Parathyroid adenoma (tissue), 2 donors: ENCODE results near the gene TNFRSF8.

Source experiments
- H2AFZ ChIP-seq: fragments of 300-600 bp; sonication (generic); one replicate; pipeline ENCODE4 v1.7.0; 2017; ENCODE audit warnings: antibody characterized with exemption, mild to moderate bottlenecking
- H3K27ac ChIP-seq: fragments of 300-600 bp; sonication (generic); one replicate; pipeline ENCODE4 v1.7.0; 2017
- H3K27me3 ChIP-seq: fragments of 300-600 bp; sonication (generic); one replicate; pipeline ENCODE4 v1.7.0; 2017; ENCODE audit warnings: low read length; ENCODE audit not compliant: control insufficient read depth, insufficient read depth
- H3K36me3 ChIP-seq: fragments of 300-600 bp; sonication (generic); one replicate; pipeline ENCODE4 v1.7.0; 2017; ENCODE audit warnings: low read length; ENCODE audit not compliant: control insufficient read depth, insufficient read depth
- H3K4me1 ChIP-seq: fragments of 300-600 bp; sonication (generic); one replicate; pipeline ENCODE4 v1.7.0; 2017; ENCODE audit warnings: control low read depth
- H3K4me2 ChIP-seq: fragments of 300-600 bp; sonication (generic); one replicate; pipeline ENCODE4 v1.7.0; 2017; ENCODE audit warnings: low read length
- H3K4me3 ChIP-seq: fragments of 300-600 bp; sonication (generic); one replicate; pipeline ENCODE4 v1.7.0; 2017; ENCODE audit warnings: low read depth, low read length
- H3K79me2 ChIP-seq: fragments of 300-600 bp; sonication (generic); one replicate; pipeline ENCODE4 v1.7.0; 2017; ENCODE audit warnings: control low read depth
- H3K9ac ChIP-seq: fragments of 300-600 bp; sonication (generic); one replicate; pipeline ENCODE4 v1.7.0; 2017; ENCODE audit warnings: mild to moderate bottlenecking
- H3K9me3 ChIP-seq: fragments of 300-600 bp; sonication (generic); one replicate; pipeline ENCODE4 v1.7.0; 2017; ENCODE audit warnings: low read length; ENCODE audit not compliant: control insufficient read depth
- TF ChIP-seq, protein P1 (sequence below): fragments of 300-600 bp; sonication (generic); IDR thresholded peaks from one replicate; pipeline ENCODE4 v1.7.0; 2017; ENCODE audit warnings: antibody characterized with exemption, mild to moderate bottlenecking
- donor health status: primary hyperparathyroidism.

TNFRSF8 gene

DNA sequence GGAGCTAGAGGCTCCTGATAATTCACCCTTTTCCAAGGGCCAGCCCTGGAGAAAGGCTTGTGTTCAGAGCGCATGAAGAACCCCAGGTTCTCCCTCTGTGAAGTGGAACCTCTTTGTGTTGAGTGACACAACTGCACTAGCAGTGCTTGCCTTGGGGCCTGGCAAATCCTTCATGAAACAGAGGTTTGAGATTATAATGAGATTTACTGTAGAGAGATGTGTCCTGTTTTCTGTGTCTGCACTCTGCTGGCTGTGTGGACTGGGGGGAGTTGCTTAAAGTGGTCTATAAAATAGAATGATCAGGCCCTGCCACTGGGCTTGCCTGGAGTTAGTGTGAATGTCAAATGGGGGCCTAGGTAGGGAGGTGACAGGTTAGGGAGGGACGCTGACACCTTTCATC is 92.2 kb downstream of the TNFRSF8 start:
- TF ChIP-seq, protein P1, sequence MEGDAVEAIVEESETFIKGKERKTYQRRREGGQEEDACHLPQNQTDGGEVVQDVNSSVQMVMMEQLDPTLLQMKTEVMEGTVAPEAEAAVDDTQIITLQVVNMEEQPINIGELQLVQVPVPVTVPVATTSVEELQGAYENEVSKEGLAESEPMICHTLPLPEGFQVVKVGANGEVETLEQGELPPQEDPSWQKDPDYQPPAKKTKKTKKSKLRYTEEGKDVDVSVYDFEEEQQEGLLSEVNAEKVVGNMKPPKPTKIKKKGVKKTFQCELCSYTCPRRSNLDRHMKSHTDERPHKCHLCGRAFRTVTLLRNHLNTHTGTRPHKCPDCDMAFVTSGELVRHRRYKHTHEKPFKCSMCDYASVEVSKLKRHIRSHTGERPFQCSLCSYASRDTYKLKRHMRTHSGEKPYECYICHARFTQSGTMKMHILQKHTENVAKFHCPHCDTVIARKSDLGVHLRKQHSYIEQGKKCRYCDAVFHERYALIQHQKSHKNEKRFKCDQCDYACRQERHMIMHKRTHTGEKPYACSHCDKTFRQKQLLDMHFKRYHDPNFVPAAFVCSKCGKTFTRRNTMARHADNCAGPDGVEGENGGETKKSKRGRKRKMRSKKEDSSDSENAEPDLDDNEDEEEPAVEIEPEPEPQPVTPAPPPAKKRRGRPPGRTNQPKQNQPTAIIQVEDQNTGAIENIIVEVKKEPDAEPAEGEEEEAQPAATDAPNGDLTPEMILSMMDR: no peak
- Histone ChIP-seq H3K4me2 (no peak overlapping the region), H3K27ac (no peak overlapping the region)

DNA sequence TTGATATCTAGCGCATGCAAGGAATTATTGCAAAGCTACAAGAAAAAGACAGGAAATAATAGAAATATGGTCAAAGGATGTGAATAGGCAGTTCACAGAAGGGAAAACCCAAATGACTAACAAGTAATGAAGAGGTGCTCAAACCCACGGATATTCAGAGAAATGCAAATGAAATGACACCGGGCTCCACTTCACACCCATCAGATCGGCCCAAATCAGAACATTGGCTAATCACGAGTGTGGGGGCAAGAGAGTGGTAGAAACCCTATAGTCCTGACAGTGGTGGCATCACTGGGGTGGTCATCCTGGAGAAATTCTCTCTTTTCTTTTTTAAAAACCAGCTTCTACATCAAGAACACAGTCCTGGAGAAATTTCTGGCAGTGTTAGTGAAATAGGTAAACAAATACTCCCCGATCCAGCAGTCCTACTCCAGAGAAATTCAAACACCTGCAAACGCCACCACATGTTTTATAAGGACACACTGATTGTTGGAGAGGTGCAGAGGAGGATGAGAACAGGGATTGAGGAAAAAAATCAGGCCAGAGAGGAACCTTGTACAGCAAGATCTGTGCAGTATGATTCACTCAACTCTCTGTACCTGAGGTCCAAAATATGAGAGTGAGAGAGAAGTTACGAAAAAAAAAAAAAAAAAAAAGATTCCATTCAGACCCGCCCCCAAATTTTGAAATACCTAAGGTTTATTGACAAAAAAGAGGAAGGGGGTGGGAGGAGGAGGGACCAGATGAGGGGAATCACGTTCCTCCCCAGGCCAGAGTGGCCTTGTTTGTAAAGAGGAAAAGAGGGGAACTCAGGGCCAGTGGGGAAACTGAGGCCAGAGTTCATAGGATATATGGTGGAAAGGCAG is 94.5 kb downstream of the TNFRSF8 start:
- H2AFZ ChIP-seq: no peak overlapping the region
- H3K27me3 ChIP-seq: no peaks in the 10 kb centered on the region
- H3K79me2 ChIP-seq: no peaks in the 10 kb centered on the region
- no peak overlapping the region for H3K4me2 ChIP-seq
- no peak overlapping the region for H3K9ac ChIP-seq
- H3K36me3 ChIP-seq: no peaks in the 10 kb centered on the region
- no peaks in the 10 kb centered on the region for H3K9me3 ChIP-seq
- H3K4me1 ChIP-seq: no peaks in the 10 kb centered on the region
- no peak overlapping the region for H3K4me3 ChIP-seq
- TF ChIP-seq, protein P1: no peak
- no peak overlapping the region for H3K27ac ChIP-seq

More for the DNA sequence above, 92.2 kb downstream of the TNFRSF8 start:
- Histone ChIP-seq H3K4me1 (no peaks in the 10 kb centered on the region), H3K27me3 (no peaks in the 10 kb centered on the region), H3K79me2 (no peaks in the 10 kb centered on the region), H2AFZ (no peak overlapping the region), H3K36me3 (no peaks in the 10 kb centered on the region), H3K4me3 (no peak overlapping the region), H3K9me3 (no peaks in the 10 kb centered on the region), H3K9ac (no peak overlapping the region)

DNA sequence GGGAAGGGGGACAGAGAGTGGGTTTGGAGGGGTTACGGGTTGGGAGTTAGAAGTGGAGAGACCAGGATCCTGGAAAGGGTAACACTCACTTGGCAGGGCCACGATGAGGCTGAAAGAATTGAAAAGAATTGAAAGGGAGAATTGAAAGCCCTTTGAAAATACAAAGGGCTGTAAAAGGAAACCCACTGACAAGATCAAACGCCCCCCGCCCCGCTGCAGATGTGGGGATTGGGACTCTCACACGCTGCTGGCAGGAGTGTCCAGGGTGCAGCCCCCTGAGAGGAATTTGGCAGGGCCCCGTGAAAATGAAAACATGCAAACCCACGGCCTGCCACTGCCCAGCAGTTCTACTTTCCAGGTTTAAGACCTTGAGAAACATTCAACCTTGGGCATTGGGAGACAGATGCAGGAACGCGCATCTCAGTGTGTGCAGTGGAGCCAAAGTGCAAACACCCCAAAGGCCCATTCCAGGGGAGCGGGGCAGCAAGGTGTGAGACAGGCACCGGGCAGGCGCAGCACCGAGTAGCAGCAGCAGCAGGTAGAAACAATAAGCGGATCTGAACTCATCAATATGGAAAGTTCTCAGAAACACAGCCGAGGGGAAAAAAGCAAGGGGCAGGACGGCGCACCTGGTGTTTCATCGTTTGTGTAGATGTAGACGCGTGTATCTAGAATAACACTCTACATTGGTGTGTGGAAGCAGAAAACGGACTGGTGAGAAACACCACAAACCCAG is 95.4 kb downstream of the TNFRSF8 start:
- no peak overlapping the region for H3K27ac ChIP-seq
- no peaks in the 10 kb centered on the region for H3K36me3 ChIP-seq
- H3K9ac ChIP-seq: no peak overlapping the region
- H2AFZ ChIP-seq: no peak overlapping the region
- H3K79me2 ChIP-seq: no peaks in the 10 kb centered on the region
- H3K27me3 ChIP-seq: no peaks in the 10 kb centered on the region
- H3K9me3 ChIP-seq: no peaks in the 10 kb centered on the region
- no peak overlapping the region for H3K4me3 ChIP-seq
- no peaks in the 10 kb centered on the region for H3K4me1 ChIP-seq
- no peak overlapping the region for H3K4me2 ChIP-seq
- TF ChIP-seq, protein P1: no peak

DNA sequence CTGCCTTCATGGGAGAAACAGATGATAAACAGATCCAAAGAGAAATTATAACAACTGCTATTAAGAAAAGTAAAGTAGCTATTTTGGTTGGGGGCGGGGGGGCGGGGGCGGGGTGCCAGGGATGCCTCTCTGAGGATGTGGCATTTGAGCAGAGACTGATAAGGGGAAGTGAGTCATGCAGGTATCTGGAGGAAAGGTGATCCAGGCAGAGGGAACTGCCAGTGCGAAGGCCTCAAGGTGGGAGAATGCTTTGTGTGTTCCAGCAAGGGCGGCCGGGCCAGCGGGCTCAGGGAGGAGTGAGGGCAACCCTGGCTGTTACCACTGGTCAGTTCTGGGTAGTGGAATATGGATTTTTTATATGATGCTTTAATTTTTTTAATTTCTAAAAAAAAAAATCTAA is 96.7 kb downstream of the TNFRSF8 start:
- Histone ChIP-seq H3K4me2 (no peak overlapping the region), H3K36me3 (no peaks in the 10 kb centered on the region), H3K4me1 (no peaks in the 10 kb centered on the region), H3K27ac (no peak overlapping the region), H3K4me3 (no peak overlapping the region), H3K79me2 (no peaks in the 10 kb centered on the region), H2AFZ (no peak overlapping the region), H3K9ac (no peak overlapping the region), H3K27me3 (no peaks in the 10 kb centered on the region), H3K9me3 (no peaks in the 10 kb centered on the region)
- TF ChIP-seq, protein P1: no peak
